Measurements from ENCODE around the gene FAM234A. TPM values are rescaled to one million over a fixed set of nuclear protein-coding genes. Genes with fewer than 3 reads are reported as not detected.

Gene FAM234A
- total and polyA plus RNA-seq, 4 donors: 24.1 to 39.7 (median 27.8) TPM

DNA sequence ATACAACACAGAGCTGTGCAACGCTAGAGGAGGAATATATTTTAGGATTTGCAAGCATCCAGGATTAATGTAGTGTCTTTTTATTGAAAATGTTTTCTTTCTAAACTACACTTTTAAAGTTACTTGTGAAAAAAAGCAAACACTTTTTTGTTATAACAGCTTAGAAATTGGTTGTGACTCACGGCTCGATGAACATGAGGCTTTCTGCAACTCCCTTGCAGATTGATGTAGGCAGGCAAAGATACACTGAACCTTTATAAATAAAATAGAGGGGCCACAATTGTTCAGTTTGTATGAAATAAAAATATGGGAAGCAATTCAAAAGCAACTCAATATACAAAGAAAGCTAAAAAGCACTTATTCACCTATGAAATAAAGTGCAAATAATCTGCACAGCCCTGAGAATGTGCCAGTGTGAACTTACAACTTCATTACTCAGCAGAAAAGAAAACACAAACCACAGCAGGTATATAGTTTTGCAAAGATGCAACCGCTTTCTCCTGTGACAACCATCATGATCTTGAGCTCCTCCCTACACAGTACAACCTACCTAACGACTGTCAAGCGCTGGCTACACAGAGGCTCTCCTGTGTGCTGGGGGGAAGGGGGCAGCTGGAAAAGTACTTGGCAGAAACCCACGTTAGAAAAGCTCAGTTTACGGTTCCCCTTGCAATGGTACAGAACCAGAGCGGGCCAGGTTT, 6.3 kb upstream of the FAM234A start:
- Histone ChIP-seq H3K27me3 (ENCODE audit: control insufficient read depth in 4 of 4, insufficient read depth in 4 of 4, low read length in 3 of 4) (no peaks in the 10 kb centered on the region), H3K9me3 (ENCODE audit: control insufficient read depth in 4 of 4, low read length in 3 of 4) (no peaks in the 10 kb centered on the region), H3K9ac (ENCODE audit: low read depth in 1 of 2, low read length in 2 of 2) (peak overlapping the region; percentile 56 to 75), H3K4me1 (ENCODE audit: control insufficient read depth in 4 of 4, insufficient read depth in 4 of 4, low read length in 3 of 4) (peaks cover 1 to 17% (median 12%) of the 10 kb centered on the region in 4 donors), H3K36me3 (ENCODE audit: control insufficient read depth in 4 of 4, insufficient read depth in 3 of 4, low read depth in 1 of 4, low read length in 3 of 4) (peaks cover 4 to 28% (median 19%) of the 10 kb centered on the region in 4 donors), H3K27ac (ENCODE audit: low read depth in 1 of 2, low read length in 2 of 2) (peak overlapping the region; percentile 96 to 97), H3K4me3 (ENCODE audit: low read depth in 1 of 3, low read length in 3 of 3) (peak overlapping the region; percentile 65 to 96 (median 83))
- WGBS: 27% methylated on average over 9 of the region's 9 CpGs
- no peak for DNase-seq (ENCODE audit: low spot score)
- TF ChIP-seq FOXA1 (IDR thresholded peaks at IDR 0.05): no peak
- TF ChIP-seq GABPA (IDR thresholded peaks at IDR 0.05 in 1 of 2, conservative IDR thresholded peaks at IDR 0.05 in 1 of 2): no peak
- no peak for TF ChIP-seq RAD21 (IDR thresholded peaks at IDR 0.05)
- TF ChIP-seq, protein P1, sequence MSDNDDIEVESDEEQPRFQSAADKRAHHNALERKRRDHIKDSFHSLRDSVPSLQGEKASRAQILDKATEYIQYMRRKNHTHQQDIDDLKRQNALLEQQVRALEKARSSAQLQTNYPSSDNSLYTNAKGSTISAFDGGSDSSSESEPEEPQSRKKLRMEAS (IDR thresholded peaks at IDR 0.05): no peak

DNA sequence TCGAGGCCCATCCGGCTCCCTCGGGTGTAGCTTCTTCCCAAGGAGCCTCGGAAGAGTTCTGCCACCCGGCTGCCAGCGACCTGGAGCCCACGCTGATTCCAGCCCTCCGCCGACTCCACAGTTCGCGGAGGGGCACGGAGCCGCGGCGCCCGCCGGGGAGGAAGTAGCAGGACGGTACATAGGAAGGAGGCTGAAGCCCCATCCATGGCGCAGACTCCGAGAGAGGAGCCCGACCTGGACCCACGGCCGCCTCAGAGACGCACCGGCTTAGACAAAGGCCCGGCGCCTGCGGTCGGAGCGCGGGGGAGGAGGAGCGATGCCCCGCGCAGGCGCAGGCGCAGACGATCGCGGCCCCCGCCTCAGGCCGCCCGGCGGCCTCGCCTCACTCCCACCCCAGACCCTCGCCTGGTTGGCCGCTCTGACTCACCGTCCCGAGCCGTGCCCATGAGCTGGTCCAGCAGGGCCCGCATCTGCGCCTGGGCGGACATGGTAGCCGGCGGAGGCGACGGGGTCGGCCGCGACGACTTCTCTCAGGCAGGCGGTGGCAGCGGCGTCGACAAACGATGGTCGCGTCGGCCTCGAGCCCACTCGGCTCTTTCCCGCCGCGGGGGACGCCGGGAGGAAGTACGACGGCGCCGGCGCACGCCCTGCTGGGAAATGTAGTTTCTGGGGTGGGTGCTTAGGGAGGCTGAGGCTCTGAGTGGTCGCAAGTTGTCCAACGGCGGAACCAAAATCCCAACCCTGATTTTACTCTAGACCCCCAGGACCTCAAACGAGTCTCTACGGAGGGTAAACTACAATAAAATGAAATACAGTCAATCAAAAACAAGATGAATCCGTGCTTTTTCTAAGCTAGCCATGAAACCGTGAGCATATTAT, 5.5 kb upstream of the FAM234A start, which contains the start of gene LUC7L:
Gene LUC7L, minus strand, starts transcription at position 598 of the 879 bp plus-strand sequence. Its CDS starts 110 bp downstream, at position 488.
- 1% methylated on average over 88 of the region's 88 CpGs for WGBS
- peak within 1 kb of the TSS; percentile 96 to 97 for H3K27ac ChIP-seq (ENCODE audit: low read depth in 1 of 2, low read length in 2 of 2)
- H3K4me3 ChIP-seq (ENCODE audit: low read depth in 1 of 3, low read length in 3 of 3): peak within 1 kb of the TSS; percentile 65 to 96 (median 83)
- DNase-seq (ENCODE audit: low spot score): peak; percentile 87
- peaks cover 1 to 17% (median 12%) of the 10 kb centered on the region in 4 donors for H3K4me1 ChIP-seq (ENCODE audit: control insufficient read depth in 4 of 4, insufficient read depth in 4 of 4, low read length in 3 of 4)
- peak within 1 kb of the TSS; percentile 56 to 75 for H3K9ac ChIP-seq (ENCODE audit: low read depth in 1 of 2, low read length in 2 of 2)
- H3K27me3 ChIP-seq (ENCODE audit: control insufficient read depth in 4 of 4, insufficient read depth in 4 of 4, low read length in 3 of 4): no peaks in the 10 kb centered on the region
- peaks cover 2 to 23% (median 18%) of the 10 kb centered on the region in 4 donors for H3K36me3 ChIP-seq (ENCODE audit: control insufficient read depth in 4 of 4, insufficient read depth in 3 of 4, low read depth in 1 of 4, low read length in 3 of 4)
- TF ChIP-seq FOXA1 (IDR thresholded peaks at IDR 0.05) (no peak), FOXA2 (IDR thresholded peaks at IDR 0.05) (no peak), YY1 (IDR thresholded peaks at IDR 0.05) (peak; percentile 50), SP1 (IDR thresholded peaks at IDR 0.05) (peak; percentile 30), HNF4G (IDR thresholded peaks at IDR 0.05) (no peak), NR2F2 (IDR thresholded peaks at IDR 0.05) (no peak), GABPA (IDR thresholded peaks at IDR 0.05 in 1 of 2, conservative IDR thresholded peaks at IDR 0.05 in 1 of 2) (peak in 1 of 2 donors; percentile 88), JUND (IDR thresholded peaks at IDR 0.05) (no peak), RAD21 (IDR thresholded peaks at IDR 0.05) (no peak), EGR1 (IDR thresholded peaks at IDR 0.05; ENCODE audit: low read depth in 2 of 2) (peak in 1 of 2 donors; percentile 29)
- TF ChIP-seq, protein P2, sequence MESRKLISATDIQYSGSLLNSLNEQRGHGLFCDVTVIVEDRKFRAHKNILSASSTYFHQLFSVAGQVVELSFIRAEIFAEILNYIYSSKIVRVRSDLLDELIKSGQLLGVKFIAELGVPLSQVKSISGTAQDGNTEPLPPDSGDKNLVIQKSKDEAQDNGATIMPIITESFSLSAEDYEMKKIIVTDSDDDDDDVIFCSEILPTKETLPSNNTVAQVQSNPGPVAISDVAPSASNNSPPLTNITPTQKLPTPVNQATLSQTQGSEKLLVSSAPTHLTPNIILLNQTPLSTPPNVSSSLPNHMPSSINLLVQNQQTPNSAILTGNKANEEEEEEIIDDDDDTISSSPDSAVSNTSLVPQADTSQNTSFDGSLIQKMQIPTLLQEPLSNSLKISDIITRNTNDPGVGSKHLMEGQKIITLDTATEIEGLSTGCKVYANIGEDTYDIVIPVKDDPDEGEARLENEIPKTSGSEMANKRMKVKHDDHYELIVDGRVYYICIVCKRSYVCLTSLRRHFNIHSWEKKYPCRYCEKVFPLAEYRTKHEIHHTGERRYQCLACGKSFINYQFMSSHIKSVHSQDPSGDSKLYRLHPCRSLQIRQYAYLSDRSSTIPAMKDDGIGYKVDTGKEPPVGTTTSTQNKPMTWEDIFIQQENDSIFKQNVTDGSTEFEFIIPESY (IDR thresholded peaks at IDR 0.05): no peak
- TF ChIP-seq, protein P3, sequence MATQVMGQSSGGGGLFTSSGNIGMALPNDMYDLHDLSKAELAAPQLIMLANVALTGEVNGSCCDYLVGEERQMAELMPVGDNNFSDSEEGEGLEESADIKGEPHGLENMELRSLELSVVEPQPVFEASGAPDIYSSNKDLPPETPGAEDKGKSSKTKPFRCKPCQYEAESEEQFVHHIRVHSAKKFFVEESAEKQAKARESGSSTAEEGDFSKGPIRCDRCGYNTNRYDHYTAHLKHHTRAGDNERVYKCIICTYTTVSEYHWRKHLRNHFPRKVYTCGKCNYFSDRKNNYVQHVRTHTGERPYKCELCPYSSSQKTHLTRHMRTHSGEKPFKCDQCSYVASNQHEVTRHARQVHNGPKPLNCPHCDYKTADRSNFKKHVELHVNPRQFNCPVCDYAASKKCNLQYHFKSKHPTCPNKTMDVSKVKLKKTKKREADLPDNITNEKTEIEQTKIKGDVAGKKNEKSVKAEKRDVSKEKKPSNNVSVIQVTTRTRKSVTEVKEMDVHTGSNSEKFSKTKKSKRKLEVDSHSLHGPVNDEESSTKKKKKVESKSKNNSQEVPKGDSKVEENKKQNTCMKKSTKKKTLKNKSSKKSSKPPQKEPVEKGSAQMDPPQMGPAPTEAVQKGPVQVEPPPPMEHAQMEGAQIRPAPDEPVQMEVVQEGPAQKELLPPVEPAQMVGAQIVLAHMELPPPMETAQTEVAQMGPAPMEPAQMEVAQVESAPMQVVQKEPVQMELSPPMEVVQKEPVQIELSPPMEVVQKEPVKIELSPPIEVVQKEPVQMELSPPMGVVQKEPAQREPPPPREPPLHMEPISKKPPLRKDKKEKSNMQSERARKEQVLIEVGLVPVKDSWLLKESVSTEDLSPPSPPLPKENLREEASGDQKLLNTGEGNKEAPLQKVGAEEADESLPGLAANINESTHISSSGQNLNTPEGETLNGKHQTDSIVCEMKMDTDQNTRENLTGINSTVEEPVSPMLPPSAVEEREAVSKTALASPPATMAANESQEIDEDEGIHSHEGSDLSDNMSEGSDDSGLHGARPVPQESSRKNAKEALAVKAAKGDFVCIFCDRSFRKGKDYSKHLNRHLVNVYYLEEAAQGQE (IDR thresholded peaks at IDR 0.05): peak; percentile 9
- TF ChIP-seq, protein P1 (IDR thresholded peaks at IDR 0.05): no peak
- TF ChIP-seq, protein P4, sequence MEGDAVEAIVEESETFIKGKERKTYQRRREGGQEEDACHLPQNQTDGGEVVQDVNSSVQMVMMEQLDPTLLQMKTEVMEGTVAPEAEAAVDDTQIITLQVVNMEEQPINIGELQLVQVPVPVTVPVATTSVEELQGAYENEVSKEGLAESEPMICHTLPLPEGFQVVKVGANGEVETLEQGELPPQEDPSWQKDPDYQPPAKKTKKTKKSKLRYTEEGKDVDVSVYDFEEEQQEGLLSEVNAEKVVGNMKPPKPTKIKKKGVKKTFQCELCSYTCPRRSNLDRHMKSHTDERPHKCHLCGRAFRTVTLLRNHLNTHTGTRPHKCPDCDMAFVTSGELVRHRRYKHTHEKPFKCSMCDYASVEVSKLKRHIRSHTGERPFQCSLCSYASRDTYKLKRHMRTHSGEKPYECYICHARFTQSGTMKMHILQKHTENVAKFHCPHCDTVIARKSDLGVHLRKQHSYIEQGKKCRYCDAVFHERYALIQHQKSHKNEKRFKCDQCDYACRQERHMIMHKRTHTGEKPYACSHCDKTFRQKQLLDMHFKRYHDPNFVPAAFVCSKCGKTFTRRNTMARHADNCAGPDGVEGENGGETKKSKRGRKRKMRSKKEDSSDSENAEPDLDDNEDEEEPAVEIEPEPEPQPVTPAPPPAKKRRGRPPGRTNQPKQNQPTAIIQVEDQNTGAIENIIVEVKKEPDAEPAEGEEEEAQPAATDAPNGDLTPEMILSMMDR (IDR thresholded peaks at IDR 0.05; ENCODE audit: low read depth, low read length, missing input control): no peak
- H3K9me3 ChIP-seq (ENCODE audit: control insufficient read depth in 4 of 4, low read length in 3 of 4): no peaks in the 10 kb centered on the region

Data from liver (tissue), 9 donors.